ENCODE data around the gene FSD2.
A peak's percentile ranks its signal among the peaks of the same experiment; 100 is the strongest.
"Not testable (repeated sequence)": the region's sequence is repeated elsewhere in the genome, so short reads cannot be mapped to it uniquely, and the experiment has no call there.

The FSD2 gene

DNA sequence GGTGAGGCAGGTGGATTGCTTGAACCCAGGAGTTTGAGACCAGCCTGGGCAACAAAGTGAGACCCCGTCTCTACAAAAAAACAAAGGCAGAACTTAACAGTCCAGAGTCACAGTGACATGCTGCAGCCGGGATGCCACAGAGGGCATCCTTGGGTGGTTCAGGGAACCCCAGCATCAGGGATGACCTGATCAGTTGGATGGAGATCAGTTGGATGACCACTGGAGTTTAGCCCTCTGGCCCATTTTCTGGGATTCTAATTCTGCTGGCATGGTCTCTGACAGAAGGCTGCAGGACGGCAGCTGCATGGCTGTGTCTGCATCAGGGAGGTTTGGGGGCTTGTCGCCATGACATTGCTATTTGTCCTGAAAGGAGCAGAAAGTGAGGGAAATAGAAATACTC lies 23.4 kb upstream of the FSD2 start:
- Histone ChIP-seq H3K9me3 (ENCODE audit: control insufficient read depth, low read length) (no peaks in the 10 kb centered on the region), H2AK5ac (ENCODE audit: low read length, severe bottlenecking) (no peak overlapping the region), H2BK5ac (ENCODE audit: low read depth, low read length, poor library complexity, severe bottlenecking) (no peak overlapping the region), H4K8ac (ENCODE audit: low read length) (no peak overlapping the region), H3K4me1 (ENCODE audit: control insufficient read depth, insufficient read depth, low read depth, low read length) (peaks cover 16% of the 10 kb centered on the region), H2BK120ac (ENCODE audit: low read depth, low read length) (no peak overlapping the region), H3K4ac (ENCODE audit: low read depth in 1 of 2, low read length in 2 of 2) (no peak overlapping the region), H3K27ac (ENCODE audit: low read length, poor library complexity, severe bottlenecking) (no peak overlapping the region), H3K23ac (ENCODE audit: low read length in 2 of 2) (no peak overlapping the region), H2BK12ac (ENCODE audit: low read length in 2 of 2) (no peak overlapping the region), H2AFZ (ENCODE audit: low read depth, low read length) (no peak overlapping the region), H3K9ac (ENCODE audit: low read length) (no peak overlapping the region), H3K27me3 (ENCODE audit: control insufficient read depth in 1 of 2, insufficient read depth in 1 of 2, low read length in 2 of 2) (no peaks in the 10 kb centered on the region), H3K4me2 (ENCODE audit: low read length, poor library complexity, severe bottlenecking) (no peak overlapping the region), H3K18ac (ENCODE audit: low read depth in 1 of 2, low read length in 2 of 2) (no peak overlapping the region), H3K4me3 (ENCODE audit: insufficient read depth in 1 of 2, low read depth in 1 of 2, low read length in 2 of 2) (no peak overlapping the region), H2BK15ac (ENCODE audit: low read depth, poor library complexity, severe bottlenecking) (no peak overlapping the region), H3K14ac (ENCODE audit: low read length in 2 of 2) (no peak overlapping the region), H3K79me1 (replicated peaks; ENCODE audit: low read length, poor library complexity, severe bottlenecking) (peaks cover 18% of the 10 kb centered on the region), H4K91ac (ENCODE audit: low read length) (no peak overlapping the region), H3K36me3 (ENCODE audit: control insufficient read depth in 1 of 2, insufficient read depth in 2 of 2, low read depth in 1 of 2, low read length in 2 of 2) (peaks cover 37 to 91% of the 10 kb centered on the region in 2 experiments)
- DNase-seq = no peak
- WGBS = 96% methylated on average over 4 of the region's 4 CpGs

DNA sequence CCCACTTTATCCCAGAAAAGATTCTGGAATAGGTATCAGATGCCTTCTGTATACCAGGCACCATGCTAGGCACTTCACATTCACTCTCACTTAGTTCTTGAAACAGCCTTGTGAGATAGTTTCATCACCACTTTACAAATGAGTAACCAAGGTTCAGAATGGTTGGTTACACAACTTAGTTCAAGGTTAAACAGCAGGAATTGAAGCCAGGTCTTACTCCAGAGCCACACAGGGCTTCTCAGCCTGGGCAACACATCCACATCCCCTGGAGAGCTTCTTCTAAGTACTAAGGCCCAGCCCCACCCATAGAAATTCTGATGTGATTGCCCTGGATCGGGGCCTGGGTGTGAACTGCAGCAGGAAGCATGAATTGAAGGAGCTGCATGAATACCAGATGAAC lies 22.2 kb upstream of the FSD2 start:
- Histone ChIP-seq H3K4ac (ENCODE audit: low read depth in 1 of 2, low read length in 2 of 2) (no peak overlapping the region), H3K9me3 (ENCODE audit: control insufficient read depth, low read length) (no peaks in the 10 kb centered on the region), H2BK5ac (ENCODE audit: low read depth, low read length, poor library complexity, severe bottlenecking) (no peak overlapping the region), H4K91ac (ENCODE audit: low read length) (no peak overlapping the region), H2BK12ac (ENCODE audit: low read length in 2 of 2) (no peak overlapping the region), H3K18ac (ENCODE audit: low read depth in 1 of 2, low read length in 2 of 2) (no peak overlapping the region), H3K27ac (ENCODE audit: low read length, poor library complexity, severe bottlenecking) (peak overlapping the region; percentile 7), H3K23ac (ENCODE audit: low read length in 2 of 2) (no peak overlapping the region), H2AK5ac (ENCODE audit: low read length, severe bottlenecking) (no peak overlapping the region), H2BK15ac (ENCODE audit: low read depth, poor library complexity, severe bottlenecking) (no peak overlapping the region), H2AFZ (ENCODE audit: low read depth, low read length) (no peak overlapping the region), H3K4me1 (ENCODE audit: control insufficient read depth, insufficient read depth, low read depth, low read length) (peaks cover 10% of the 10 kb centered on the region), H3K4me3 (ENCODE audit: insufficient read depth in 1 of 2, low read depth in 1 of 2, low read length in 2 of 2) (no peak overlapping the region), H3K9ac (ENCODE audit: low read length) (no peak overlapping the region), H3K4me2 (ENCODE audit: low read length, poor library complexity, severe bottlenecking) (no peak overlapping the region), H3K14ac (ENCODE audit: low read length in 2 of 2) (no peak overlapping the region), H3K79me1 (replicated peaks; ENCODE audit: low read length, poor library complexity, severe bottlenecking) (peaks cover 21% of the 10 kb centered on the region), H2BK120ac (ENCODE audit: low read depth, low read length) (no peak overlapping the region), H4K8ac (ENCODE audit: low read length) (no peak overlapping the region), H3K36me3 (ENCODE audit: control insufficient read depth in 1 of 2, insufficient read depth in 2 of 2, low read depth in 1 of 2, low read length in 2 of 2) (peaks cover 32 to 93% of the 10 kb centered on the region in 2 experiments), H3K27me3 (ENCODE audit: control insufficient read depth in 1 of 2, insufficient read depth in 1 of 2, low read length in 2 of 2) (no peaks in the 10 kb centered on the region)
- DNase-seq = no peak
- 100% methylated on average over 1 of the region's 1 CpG for WGBS

GRCh38 chr15:82823049-82823448 lies 17.2 kb upstream of the FSD2 start:
- Histone ChIP-seq H2BK120ac (ENCODE audit: low read depth, low read length) (no peak overlapping the region), H3K4me3 (ENCODE audit: insufficient read depth in 1 of 2, low read depth in 1 of 2, low read length in 2 of 2) (no peak overlapping the region), H3K79me1 (replicated peaks; ENCODE audit: low read length, poor library complexity, severe bottlenecking) (peaks cover 15% of the 10 kb centered on the region), H2AK5ac (ENCODE audit: low read length, severe bottlenecking) (no peak overlapping the region), H3K9me3 (ENCODE audit: control insufficient read depth, low read length) (no peaks in the 10 kb centered on the region), H3K4ac (ENCODE audit: low read depth in 1 of 2, low read length in 2 of 2) (no peak overlapping the region), H2AFZ (ENCODE audit: low read depth, low read length) (no peak overlapping the region), H3K23ac (ENCODE audit: low read length in 2 of 2) (no peak overlapping the region), H3K27me3 (ENCODE audit: control insufficient read depth in 1 of 2, insufficient read depth in 1 of 2, low read length in 2 of 2) (no peaks in the 10 kb centered on the region), H3K18ac (ENCODE audit: low read depth in 1 of 2, low read length in 2 of 2) (no peak overlapping the region), H3K9ac (ENCODE audit: low read length) (no peak overlapping the region), H3K14ac (ENCODE audit: low read length in 2 of 2) (no peak overlapping the region), H3K4me1 (ENCODE audit: control insufficient read depth, insufficient read depth, low read depth, low read length) (peaks cover 3% of the 10 kb centered on the region), H4K91ac (ENCODE audit: low read length) (no peak overlapping the region), H3K4me2 (ENCODE audit: low read length, poor library complexity, severe bottlenecking) (no peak overlapping the region), H4K8ac (ENCODE audit: low read length) (no peak overlapping the region), H2BK12ac (ENCODE audit: low read length in 2 of 2) (no peak overlapping the region), H2BK5ac (ENCODE audit: low read depth, low read length, poor library complexity, severe bottlenecking) (no peak overlapping the region), H2BK15ac (ENCODE audit: low read depth, poor library complexity, severe bottlenecking) (no peak overlapping the region), H3K36me3 (ENCODE audit: control insufficient read depth in 1 of 2, insufficient read depth in 2 of 2, low read depth in 1 of 2, low read length in 2 of 2) (peaks cover 29 to 79% of the 10 kb centered on the region in 2 experiments), H3K27ac (ENCODE audit: low read length, poor library complexity, severe bottlenecking) (no peak overlapping the region)
- WGBS = 98% methylated on average over 2 of the region's 5 CpGs
- DNase-seq = no peak

DNA sequence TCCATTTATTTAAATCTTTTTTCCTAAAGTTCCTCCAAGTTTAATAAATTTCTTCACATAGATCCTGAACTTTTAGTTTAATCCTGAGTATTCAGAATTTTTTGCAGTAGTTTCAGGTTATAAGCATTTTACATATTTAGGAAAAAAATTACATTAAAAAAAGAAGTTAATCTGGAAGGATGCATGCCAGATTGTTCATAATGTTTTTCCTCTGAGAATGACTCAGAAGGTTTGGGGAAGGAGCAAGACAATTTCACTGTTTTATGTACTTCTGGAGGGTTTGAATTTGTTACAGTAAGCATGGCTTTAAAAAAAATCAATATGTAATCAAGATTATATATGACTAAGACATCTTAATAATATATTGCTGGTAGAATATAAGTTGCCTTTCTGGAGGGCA lies 16.0 kb upstream of the FSD2 start:
- not testable (repeated sequence) for H2BK15ac ChIP-seq (ENCODE audit: low read depth, poor library complexity, severe bottlenecking); H3K27ac ChIP-seq (ENCODE audit: low read length, poor library complexity, severe bottlenecking); H3K9me3 ChIP-seq (ENCODE audit: control insufficient read depth, low read length); H2BK12ac ChIP-seq (ENCODE audit: low read length in 2 of 2); H3K18ac ChIP-seq (ENCODE audit: low read depth in 1 of 2, low read length in 2 of 2); H3K4me3 ChIP-seq (ENCODE audit: insufficient read depth in 1 of 2, low read depth in 1 of 2, low read length in 2 of 2); H3K4me2 ChIP-seq (ENCODE audit: low read length, poor library complexity, severe bottlenecking); H3K4ac ChIP-seq (ENCODE audit: low read depth in 1 of 2, low read length in 2 of 2); H3K4me1 ChIP-seq (ENCODE audit: control insufficient read depth, insufficient read depth, low read depth, low read length); H4K8ac ChIP-seq (ENCODE audit: low read length); H2BK5ac ChIP-seq (ENCODE audit: low read depth, low read length, poor library complexity, severe bottlenecking); H3K27me3 ChIP-seq (ENCODE audit: control insufficient read depth in 1 of 2, insufficient read depth in 1 of 2, low read length in 2 of 2); H3K23ac ChIP-seq (ENCODE audit: low read length in 2 of 2); H2AFZ ChIP-seq (ENCODE audit: low read depth, low read length); H2AK5ac ChIP-seq (ENCODE audit: low read length, severe bottlenecking); H3K14ac ChIP-seq (ENCODE audit: low read length in 2 of 2); H4K91ac ChIP-seq (ENCODE audit: low read length); H2BK120ac ChIP-seq (ENCODE audit: low read depth, low read length); DNase-seq; H3K9ac ChIP-seq (ENCODE audit: low read length)
- Histone ChIP-seq H3K79me1 (replicated peaks; ENCODE audit: low read length, poor library complexity, severe bottlenecking) (peaks cover 18% of the 10 kb centered on the region), H3K36me3 (ENCODE audit: control insufficient read depth in 1 of 2, insufficient read depth in 2 of 2, low read depth in 1 of 2, low read length in 2 of 2) (peaks cover 30 to 78% of the 10 kb centered on the region in 2 experiments)

Measured in mesenchymal stem cell (in vitro differentiated cells and primary cell).